ENCODE data around the gene XPNPEP3.

- TF ChIP-seq ELF1 (IDR thresholded peaks at IDR 0.05), result no peak
- no peak for TF ChIP-seq CHD2 (IDR thresholded peaks at IDR 0.05; ENCODE audit: low read length, partially characterized antibody)
- no peak for TF ChIP-seq TCF12 (IDR thresholded peaks at IDR 0.05)
- TF ChIP-seq EP300 (IDR thresholded peaks at IDR 0.05; ENCODE audit: borderline replicate concordance in 1 of 2, low read depth in 1 of 2, low read length in 1 of 2), result no peak
Observed at GRCh38 chr22:40972587-40972986, 115.6 kb downstream of the XPNPEP3 start.

Data from SK-N-SH (cell line).